GM12878 (cell line): Measurements from ENCODE around the gene LRRC51. TPM values are rescaled to one million over a fixed set of nuclear protein-coding genes. Genes with fewer than 3 reads are reported as not detected.
A peak's percentile ranks its signal among the peaks of the same experiment; 100 is the strongest.

Source experiments
- ATF7 ChIP-seq: fragments of 450-650 bp; IDR thresholded peaks from 2 replicates; pipeline ENCODE4 v1.6.1; 2016; ENCODE audit warnings: low read depth, mild to moderate bottlenecking
- BRCA1 ChIP-seq: IDR thresholded peaks from 2 replicates; pipeline ENCODE4 v1.6.1; 2011; ENCODE audit warnings: low read depth, low read length, improper control_type of control experiment
- CEBPB ChIP-seq, 2 experiments: fragments of 150-350 bp in 1 of 2; IDR thresholded peaks; 2 replicates each; pipeline ENCODE4 v1.6.1; 2012 to 2014; ENCODE audit warnings: low read depth in 2 of 2, low read length in 2 of 2, borderline replicate concordance in 1 of 2, inconsistent platforms in 1 of 2
- DPF2 ChIP-seq: fragments of 450-650 bp; IDR thresholded peaks from 2 replicates; pipeline ENCODE4 v1.6.1; 2017; ENCODE audit warnings: mild to moderate bottlenecking
- E4F1 ChIP-seq: fragments of 450-650 bp; IDR thresholded peaks from 2 replicates; pipeline ENCODE4 v1.6.1; 2018; ENCODE audit warnings: borderline replicate concordance, mild to moderate bottlenecking; ENCODE audit not compliant: partially characterized antibody
- FOXM1 ChIP-seq: IDR thresholded peaks from 2 replicates; pipeline ENCODE4 v1.6.1; 2012; ENCODE audit warnings: low read depth, mild to moderate bottlenecking, inconsistent platforms, low read length, moderate library complexity
- HDAC2 ChIP-seq: fragments of 200-600 bp; sonication (generic); IDR thresholded peaks from 2 replicates; pipeline ENCODE4 v1.6.1; 2017
- HDAC6 ChIP-seq: fragments of 200-600 bp; sonication (generic); IDR thresholded peaks from one replicate; pipeline ENCODE4 v1.8.0; 2017; ENCODE audit warnings: antibody characterized with exemption; ENCODE audit not compliant: unreplicated experiment
- JUND ChIP-seq: IDR thresholded peaks from 2 replicates; pipeline ENCODE4 v1.6.1; 2012; ENCODE audit warnings: low read depth, mild to moderate bottlenecking, low read length, improper control_type of control experiment, moderate library complexity
- MEF2A ChIP-seq: IDR thresholded peaks from 2 replicates; pipeline ENCODE4 v1.6.1; 2011; ENCODE audit warnings: low read depth, mild to moderate bottlenecking, low read length, moderate library complexity; ENCODE audit not compliant: insufficient read depth
- MYC ChIP-seq: IDR thresholded peaks from 2 replicates; pipeline ENCODE4 v1.6.1; 2011; ENCODE audit warnings: mild to moderate bottlenecking, low read length, moderate library complexity, inconsistent platforms; ENCODE audit not compliant: insufficient read depth, insufficient replicate concordance, insufficient read length, severe bottlenecking
- NR2C2 ChIP-seq: IDR thresholded peaks from 2 replicates; pipeline ENCODE4 v1.6.1; 2011; ENCODE audit warnings: borderline replicate concordance, low read depth; ENCODE audit not compliant: control insufficient read depth, insufficient read length
- PML ChIP-seq: IDR thresholded peaks from 2 replicates; pipeline ENCODE4 v1.6.1; 2012; ENCODE audit warnings: low read length, inconsistent platforms
- RAD21 ChIP-seq: IDR thresholded peaks from 2 replicates; pipeline ENCODE4 v1.6.1; 2011; ENCODE audit warnings: mild to moderate bottlenecking, low read depth, low read length, moderate library complexity; ENCODE audit not compliant: insufficient read depth
- RAD51 ChIP-seq: fragments of 450-650 bp; IDR thresholded peaks from 2 replicates; pipeline ENCODE4 v1.6.1; 2016; ENCODE audit warnings: moderate library complexity, mild to moderate bottlenecking, inconsistent platforms
- SPI1 ChIP-seq: IDR thresholded peaks from 2 replicates; pipeline ENCODE4 v1.6.1; 2011; ENCODE audit warnings: low read depth, mild to moderate bottlenecking, low read length, moderate library complexity, borderline replicate concordance; ENCODE audit not compliant: insufficient read depth
- TAF1 ChIP-seq: IDR thresholded peaks from 2 replicates; pipeline ENCODE4 v1.6.1; 2011; ENCODE audit warnings: mild to moderate bottlenecking, low read depth, low read length, borderline replicate concordance
- TARDBP ChIP-seq: IDR thresholded peaks from 2 replicates; pipeline ENCODE4 v1.6.1; 2016; ENCODE audit warnings: borderline replicate concordance
- ZNF592 ChIP-seq: fragments of 450-650 bp; IDR thresholded peaks from 2 replicates; pipeline ENCODE4 v1.6.1; 2017; ENCODE audit warnings: mild to moderate bottlenecking, moderate library complexity
- polyA plus RNA-seq, 11 experiments: library from polyadenylated mRNA; depleted of rRNA in 4 of 11; unstranded in 6 of 11; stranded (reverse) in 5 of 11; fragments of >200 nt; fragmentation: Nextera tagmentation in 4 of 11; fragmentation: Illumina TruSeq in 1 of 11; extraction: Ambion mirVana in 4 of 11; extraction: Trizol in 1 of 11; gene quantifications; 1 replicate in 1 of 11; 2 replicates in 10 of 11; pipeline versions ENCODE4 v1.2.1 to v1.2.3, GENCODE V29; 2011 to 2016; ENCODE audit warnings: inconsistent platforms in 2 of 11, missing spikeins in 2 of 11, low read depth in 1 of 11
- total RNA-seq, 4 experiments: library from RNA; depleted of rRNA in 3 of 4; stranded (reverse); fragments of >200 nt in 3 of 4; fragmentation: Illumina TruSeq in 1 of 4; extraction: Trizol in 1 of 4; gene quantifications; 2 replicates each; pipeline versions ENCODE4 v1.2.1 to v1.2.3, GENCODE V29; 2013 to 2021
- TF ChIP-seq, protein P1 (sequence below): fragments of 450-650 bp; conservative IDR thresholded peaks from 2 replicates; pipeline ENCODE4 v1.6.1; 2017; ENCODE audit warnings: mild to moderate bottlenecking, moderate library complexity
- TF ChIP-seq, protein P2 (sequence below): IDR thresholded peaks from 2 replicates; pipeline ENCODE4 v1.6.1; 2012; ENCODE audit warnings: low read depth, low read length, improper control_type of control experiment

Gene LRRC51
- total and polyA plus RNA-seq, 10 of the 15 experiments (the other 5 are each of a cell fraction or from before 2014, with no cell fraction given), result 2.6 to 8.6 (median 5.4) TPM

GRCh38 chr11:72040491-72041363 lies 39.9 kb upstream of the LRRC51 start (continued):
- TF ChIP-seq TAF1, result 0 out of 2 replicates have a peak, but pooled peaks have one; percentile 7
- TF ChIP-seq RAD21, result no peak
- TF ChIP-seq ATF7, result 0 out of 2 replicates have a peak, but pooled peaks have one; percentile 55
- TF ChIP-seq HDAC2, result no peak
- no peak for TF ChIP-seq BRCA1
- TF ChIP-seq E4F1, result no peak
- TF ChIP-seq NR2C2, result no peak
- no peak for TF ChIP-seq TARDBP
- TF ChIP-seq, protein P1, sequence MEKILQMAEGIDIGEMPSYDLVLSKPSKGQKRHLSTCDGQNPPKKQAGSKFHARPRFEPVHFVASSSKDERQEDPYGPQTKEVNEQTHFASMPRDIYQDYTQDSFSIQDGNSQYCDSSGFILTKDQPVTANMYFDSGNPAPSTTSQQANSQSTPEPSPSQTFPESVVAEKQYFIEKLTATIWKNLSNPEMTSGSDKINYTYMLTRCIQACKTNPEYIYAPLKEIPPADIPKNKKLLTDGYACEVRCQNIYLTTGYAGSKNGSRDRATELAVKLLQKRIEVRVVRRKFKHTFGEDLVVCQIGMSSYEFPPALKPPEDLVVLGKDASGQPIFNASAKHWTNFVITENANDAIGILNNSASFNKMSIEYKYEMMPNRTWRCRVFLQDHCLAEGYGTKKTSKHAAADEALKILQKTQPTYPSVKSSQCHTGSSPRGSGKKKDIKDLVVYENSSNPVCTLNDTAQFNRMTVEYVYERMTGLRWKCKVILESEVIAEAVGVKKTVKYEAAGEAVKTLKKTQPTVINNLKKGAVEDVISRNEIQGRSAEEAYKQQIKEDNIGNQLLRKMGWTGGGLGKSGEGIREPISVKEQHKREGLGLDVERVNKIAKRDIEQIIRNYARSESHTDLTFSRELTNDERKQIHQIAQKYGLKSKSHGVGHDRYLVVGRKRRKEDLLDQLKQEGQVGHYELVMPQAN, result 0 out of 2 replicates have a peak, but pooled peaks have one; percentile 41
- no peak for TF ChIP-seq FOXM1
- no peak for TF ChIP-seq RAD51
- no peak for TF ChIP-seq PML
- peak; percentile 8; the same call in 1 of the 2 replicates for TF ChIP-seq ZNF592
- no peak for TF ChIP-seq HDAC6
- TF ChIP-seq, protein P2, sequence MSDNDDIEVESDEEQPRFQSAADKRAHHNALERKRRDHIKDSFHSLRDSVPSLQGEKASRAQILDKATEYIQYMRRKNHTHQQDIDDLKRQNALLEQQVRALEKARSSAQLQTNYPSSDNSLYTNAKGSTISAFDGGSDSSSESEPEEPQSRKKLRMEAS, result 0 out of 2 replicates have a peak, but pooled peaks have one; percentile 0
- peak; percentile 35 for TF ChIP-seq DPF2
- TF ChIP-seq CEBPB (IDR thresholded peaks at IDR 0.05; ENCODE audit: borderline replicate concordance in 1 of 2, low read depth in 2 of 2, low read length in 2 of 2), result no peak
- no peak for TF ChIP-seq MYC
- no peak for TF ChIP-seq SPI1
- TF ChIP-seq JUND, result no peak
- no peak for TF ChIP-seq MEF2A
